Right hindlimb (tissue), 1 donor: ENCODE measurements around the gene ACTR3.

Source experiments
- DNase-seq: peaks from one replicate; pipeline ENCODE4 v3.0.0-alpha.2; 2018

The ACTR3 gene

GRCh38 chr2:113966832-113967231 lies 76.9 kb downstream of the ACTR3 start:
- no peak for DNase-seq

- no peak for DNase-seq
Observed at GRCh38 chr2:113967272-113967671, 77.4 kb downstream of the ACTR3 start.

GRCh38 chr2:113972766-113973165 lies 82.9 kb downstream of the ACTR3 start:
- DNase-seq = no peak

- DNase-seq = no peak
Observed at GRCh38 chr2:113973810-113974209, 83.9 kb downstream of the ACTR3 start.

GRCh38 chr2:113974727-113975126 lies 84.8 kb downstream of the ACTR3 start:
- no peak for DNase-seq

GRCh38 chr2:113976277-113976928 lies 86.5 kb downstream of the ACTR3 start:
- no peak for DNase-seq

- no peak for DNase-seq
Observed at GRCh38 chr2:113977060-113977659, 87.3 kb downstream of the ACTR3 start.

GRCh38 chr2:113977660-113978523 lies 88.0 kb downstream of the ACTR3 start:
- peak; percentile 47 for DNase-seq

- DNase-seq = no peak
Observed at GRCh38 chr2:113978524-113979190, 88.8 kb downstream of the ACTR3 start.

GRCh38 chr2:113979191-113980128 lies 89.6 kb downstream of the ACTR3 start:
- no peak for DNase-seq

GRCh38 chr2:113980946-113981345 lies 91.1 kb downstream of the ACTR3 start:
- DNase-seq = no peak

- no peak for DNase-seq
Observed at GRCh38 chr2:113981404-113982134, 91.7 kb downstream of the ACTR3 start.

- DNase-seq = no peak
Observed at GRCh38 chr2:113985554-113986397, 95.9 kb downstream of the ACTR3 start.

GRCh38 chr2:113986762-113987290 lies 96.9 kb downstream of the ACTR3 start:
- DNase-seq = no peak

GRCh38 chr2:113992090-113992489 lies 102.2 kb downstream of the ACTR3 start:
- no peak for DNase-seq

GRCh38 chr2:113996671-113997594 lies 107.0 kb downstream of the ACTR3 start:
- no peak for DNase-seq

GRCh38 chr2:114001152-114001551 lies 111.3 kb downstream of the ACTR3 start:
- DNase-seq = no peak

GRCh38 chr2:114001937-114002336 lies 112.0 kb downstream of the ACTR3 start:
- no peak for DNase-seq
